Activated naive CD4-positive, alpha-beta T cell treated with anti-CD3 and anti-CD28 coated beads, Interleukin-2, amount 10 ng/mL, durations not matched to agents 7 days and 5 days (primary cell): Measurements from ENCODE around the gene NOS1.
A peak's percentile ranks its signal among the peaks of the same experiment; 100 is the strongest.

Experiments
- CTCF ChIA-PET: fragments of 350-600 bp; sonication (Branson Sonifier 250); formaldehyde crosslinking; loops from one replicate; lab custom pipeline; 2021; ENCODE audit warnings: antibody characterized with exemption; lab: Charles Lee
- DNase-seq: peaks from one replicate; pipeline ENCODE4 v3.0.0-alpha.2; 2020
- H3K27ac Mint-ChIP-seq: one replicate; pipeline ENCODE4 v1.8.0; 2021; ENCODE audit warnings: mild to moderate bottlenecking, moderate library complexity, mixed read lengths
- H3K27me3 Mint-ChIP-seq: one replicate; pipeline ENCODE4 v1.8.0; 2021; ENCODE audit warnings: mild to moderate bottlenecking, mixed read lengths
- H3K36me3 Mint-ChIP-seq: one replicate; pipeline ENCODE4 v1.8.0; 2021; ENCODE audit warnings: mixed read lengths
- H3K4me1 Mint-ChIP-seq: one replicate; pipeline ENCODE4 v1.8.0; 2021; ENCODE audit warnings: mixed read lengths
- H3K4me3 Mint-ChIP-seq: one replicate; pipeline ENCODE4 v1.8.0; 2021; ENCODE audit warnings: mild to moderate bottlenecking, moderate library complexity, mixed read lengths
- H3K9me3 Mint-ChIP-seq: one replicate; pipeline ENCODE4 v1.8.0; 2021; ENCODE audit warnings: mixed read lengths

NOS1 gene

DNA sequence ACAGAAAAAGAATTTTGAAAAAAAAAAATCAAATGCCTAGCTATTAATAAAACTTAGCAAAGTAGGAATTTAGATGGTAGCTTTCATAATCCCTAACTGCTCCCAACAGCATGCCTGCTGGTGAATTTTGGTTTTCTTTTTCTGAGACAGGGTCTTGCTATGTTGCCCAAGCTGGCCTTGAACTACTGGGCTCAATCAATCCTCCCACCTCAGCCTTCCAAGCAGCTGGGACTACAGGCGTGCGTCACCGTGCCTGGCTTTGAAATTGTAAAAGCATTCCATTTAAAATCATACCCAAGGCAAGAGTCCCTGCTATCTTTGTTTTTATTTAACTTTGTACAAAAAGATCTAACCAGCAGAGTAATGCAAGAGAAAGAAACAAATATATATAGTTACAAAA lies 191.9 kb downstream of the NOS1 start:
- H3K27me3 Mint-ChIP-seq = no peaks in the 10 kb centered on the region
- H3K36me3 Mint-ChIP-seq = peaks cover 59% of the 10 kb centered on the region
- no peaks in the 10 kb centered on the region for H3K9me3 Mint-ChIP-seq
- peak overlapping the region; percentile 52 for H3K27ac Mint-ChIP-seq
- no peaks in the 10 kb centered on the region for H3K4me1 Mint-ChIP-seq
- no peak overlapping the region for H3K4me3 Mint-ChIP-seq
- CTCF ChIA-PET = interaction anchor here (1.0 kb wide), 1 partner anchor 144 kb away, joined by 3 read pairs; no protein-coding TSS in a partner anchor
- no peak for DNase-seq

GRCh38 chr12:117168976-117169375 lies 192.4 kb downstream of the NOS1 start:
- Mint-ChIP-seq H3K27ac (no peak overlapping the region), H3K9me3 (no peaks in the 10 kb centered on the region), H3K27me3 (no peaks in the 10 kb centered on the region), H3K36me3 (peaks cover 57% of the 10 kb centered on the region), H3K4me1 (no peaks in the 10 kb centered on the region), H3K4me3 (no peak overlapping the region)
- DNase-seq = no peak
- CTCF ChIA-PET = interaction anchor here (0.9 kb wide), 1 partner anchor 943 kb away, joined by 3 read pairs; no protein-coding TSS in a partner anchor

DNA sequence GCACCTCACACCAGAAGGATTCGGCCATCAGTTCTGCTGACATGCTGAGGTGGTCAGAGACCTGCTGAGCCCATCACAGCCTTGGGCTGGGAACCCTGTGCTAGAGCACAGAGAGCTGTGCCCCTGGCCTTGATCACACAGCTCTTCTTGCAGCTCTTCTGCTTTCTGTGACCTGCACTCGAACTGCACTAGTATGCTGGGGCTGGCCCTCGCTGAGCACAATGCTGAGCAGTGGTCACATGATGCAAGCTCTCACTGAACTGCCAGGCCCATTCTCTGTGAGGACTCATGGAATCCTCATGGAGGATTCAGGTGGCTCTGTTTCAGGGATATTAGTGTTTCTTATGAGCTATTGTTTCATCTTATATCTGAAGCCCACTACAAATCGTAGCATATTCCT lies 193.7 kb downstream of the NOS1 start:
- CTCF ChIA-PET = no interaction called here
- no peaks in the 10 kb centered on the region for H3K4me1 Mint-ChIP-seq
- H3K36me3 Mint-ChIP-seq = peaks cover 53% of the 10 kb centered on the region
- no peak overlapping the region for H3K4me3 Mint-ChIP-seq
- no peaks in the 10 kb centered on the region for H3K27me3 Mint-ChIP-seq
- no peak overlapping the region for H3K27ac Mint-ChIP-seq
- no peaks in the 10 kb centered on the region for H3K9me3 Mint-ChIP-seq
- no peak for DNase-seq

- Mint-ChIP-seq H3K27me3 (no peaks in the 10 kb centered on the region), H3K4me3 (no peak overlapping the region), H3K9me3 (no peaks in the 10 kb centered on the region), H3K36me3 (peaks cover 56% of the 10 kb centered on the region), H3K4me1 (peaks cover 3% of the 10 kb centered on the region), H3K27ac (no peak overlapping the region)
- DNase-seq = no peak
- CTCF ChIA-PET = no interaction called here
Observed at GRCh38 chr12:117166107-117166506, 195.3 kb downstream of the NOS1 start.

DNA sequence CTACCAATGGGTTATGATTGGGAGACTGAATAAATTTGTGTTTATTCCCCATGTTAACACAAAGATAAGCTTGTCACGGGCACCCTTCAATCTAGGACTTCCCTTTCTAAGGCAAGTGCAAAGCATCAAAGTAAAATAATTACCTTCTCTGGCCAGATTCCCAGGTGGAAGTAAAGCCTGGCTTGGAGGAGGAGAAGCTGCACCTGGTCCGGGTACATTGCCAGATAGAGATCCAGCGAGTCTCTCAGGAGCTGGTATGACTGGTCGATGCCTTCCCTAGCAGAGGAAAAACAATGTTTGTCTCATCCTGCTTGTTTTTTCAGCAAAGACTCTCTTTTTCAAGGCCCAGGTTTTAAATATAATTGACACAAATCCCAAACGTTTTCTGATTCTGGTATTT lies 196.1 kb downstream of the NOS1 start:
- no peak overlapping the region for H3K27ac Mint-ChIP-seq

DNA sequence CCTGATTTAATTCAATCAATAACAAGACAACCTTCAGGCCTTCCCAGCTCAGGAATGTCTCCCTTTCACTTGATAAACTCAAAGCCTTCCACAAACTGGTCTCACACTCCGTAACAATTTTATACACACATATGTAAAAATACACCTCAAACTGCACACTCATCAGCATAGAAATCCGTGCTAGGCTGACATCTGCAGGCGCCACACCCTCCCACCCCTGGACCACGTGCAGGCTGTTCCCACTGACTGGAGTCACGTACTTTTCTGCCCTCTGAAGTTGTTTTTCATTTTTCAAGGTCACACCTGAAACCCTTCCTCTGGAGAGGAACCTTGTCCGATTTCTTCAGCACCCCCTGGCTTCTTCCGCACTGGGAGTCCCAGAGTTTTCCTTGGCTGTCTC lies 198.8 kb downstream of the NOS1 start:
- Mint-ChIP-seq H3K9me3 (no peaks in the 10 kb centered on the region), H3K27me3 (no peaks in the 10 kb centered on the region), H3K4me1 (peaks cover 3% of the 10 kb centered on the region), H3K4me3 (no peak overlapping the region), H3K27ac (no peak overlapping the region), H3K36me3 (peaks cover 53% of the 10 kb centered on the region)
- CTCF ChIA-PET = no interaction called here
- no peak for DNase-seq

More for the DNA sequence above, 196.1 kb downstream of the NOS1 start:
- CTCF ChIA-PET = no interaction called here
- Mint-ChIP-seq H3K9me3 (no peaks in the 10 kb centered on the region), H3K4me1 (peaks cover 3% of the 10 kb centered on the region), H3K36me3 (peaks cover 54% of the 10 kb centered on the region), H3K27me3 (no peaks in the 10 kb centered on the region), H3K4me3 (no peak overlapping the region)
- DNase-seq = no peak

GRCh38 chr12:117162167-117162539 lies 199.3 kb downstream of the NOS1 start:
- peaks cover 56% of the 10 kb centered on the region for H3K36me3 Mint-ChIP-seq

DNA sequence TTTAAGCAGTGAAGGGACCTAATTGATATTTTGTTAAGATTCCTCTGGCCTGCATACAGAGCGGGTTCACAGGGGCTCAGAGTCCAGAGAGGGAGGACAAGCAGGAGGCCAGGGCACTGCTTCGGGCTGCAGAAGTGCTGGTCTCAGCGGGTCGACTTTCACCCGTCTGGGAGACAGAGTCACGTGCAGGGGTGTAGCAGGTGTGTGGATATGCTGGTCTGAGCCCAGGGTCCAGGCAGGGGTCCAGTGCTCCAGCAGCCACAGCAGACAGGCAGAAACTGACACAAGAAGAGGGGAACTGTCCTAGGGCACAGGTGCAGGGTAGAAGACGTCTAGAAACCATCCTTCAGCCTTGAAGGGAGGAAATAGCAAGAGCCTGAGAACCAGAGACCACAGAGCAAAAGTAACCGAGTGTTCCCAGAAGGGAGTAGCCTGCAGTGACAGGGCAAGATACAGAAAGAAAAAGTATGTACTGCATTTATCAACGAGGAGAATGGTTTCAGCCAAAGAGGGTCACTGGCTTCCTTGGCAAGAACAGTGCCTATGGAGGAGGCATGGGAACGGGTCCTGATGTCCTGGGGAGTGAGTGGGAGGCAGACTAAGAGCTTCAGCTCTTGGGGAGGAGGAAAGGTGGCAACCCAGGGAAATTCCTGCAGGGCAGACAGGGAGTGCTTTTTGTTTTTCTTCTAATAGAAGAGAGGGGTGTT lies 199.8 kb downstream of the NOS1 start:
- DNase-seq = no peak
- Mint-ChIP-seq H3K36me3 (peaks cover 52% of the 10 kb centered on the region), H3K27me3 (no peaks in the 10 kb centered on the region), H3K4me3 (no peak overlapping the region), H3K27ac (no peak overlapping the region), H3K4me1 (peaks cover 3% of the 10 kb centered on the region), H3K9me3 (no peaks in the 10 kb centered on the region)
- CTCF ChIA-PET = no interaction called here

More at GRCh38 chr12:117162167-117162539, 199.3 kb downstream of the NOS1 start:
- no peak overlapping the region for H3K4me3 Mint-ChIP-seq
- H3K9me3 Mint-ChIP-seq = no peaks in the 10 kb centered on the region
- no peak overlapping the region for H3K27ac Mint-ChIP-seq
- no peaks in the 10 kb centered on the region for H3K27me3 Mint-ChIP-seq
- CTCF ChIA-PET = no interaction called here
- H3K4me1 Mint-ChIP-seq = peaks cover 3% of the 10 kb centered on the region
- DNase-seq = no peak

DNA sequence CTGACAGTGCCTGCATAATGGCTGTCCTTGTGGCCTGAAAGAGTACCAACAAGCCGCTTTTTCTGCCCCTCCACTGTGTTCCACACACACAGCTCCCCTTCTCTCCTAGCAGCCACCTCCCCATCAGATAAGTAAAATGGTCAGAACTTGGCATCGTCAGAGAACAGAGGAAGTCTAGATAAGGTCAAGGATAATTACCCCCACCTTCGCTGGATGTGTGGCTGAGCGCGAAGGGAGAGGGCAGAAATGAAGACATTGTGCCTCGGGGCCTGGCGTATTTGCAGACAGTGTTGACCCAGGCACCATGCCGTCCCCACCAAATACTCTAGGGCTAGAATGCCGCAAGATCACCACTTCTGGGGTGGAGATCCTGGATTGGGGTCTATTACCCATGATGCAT lies 201.8 kb downstream of the NOS1 start:
- Mint-ChIP-seq H3K9me3 (no peaks in the 10 kb centered on the region), H3K36me3 (peaks cover 49% of the 10 kb centered on the region), H3K4me3 (no peak overlapping the region), H3K27me3 (no peaks in the 10 kb centered on the region), H3K4me1 (peaks cover 3% of the 10 kb centered on the region), H3K27ac (no peak overlapping the region)
- no peak for DNase-seq
- CTCF ChIA-PET = interaction anchor here (0.6 kb wide), 1 partner anchor 23 kb away, joined by 3 read pairs; no protein-coding TSS in a partner anchor

- no peaks in the 10 kb centered on the region for H3K9me3 Mint-ChIP-seq
- H3K36me3 Mint-ChIP-seq = peaks cover 47% of the 10 kb centered on the region
- H3K4me1 Mint-ChIP-seq = peaks cover 3% of the 10 kb centered on the region
- H3K27me3 Mint-ChIP-seq = no peaks in the 10 kb centered on the region
- H3K4me3 Mint-ChIP-seq = no peak overlapping the region
- DNase-seq = no peak
- CTCF ChIA-PET = interaction anchor here (0.6 kb wide), 1 partner anchor 23 kb away, joined by 3 read pairs; no protein-coding TSS in a partner anchor
- no peak overlapping the region for H3K27ac Mint-ChIP-seq
Observed at GRCh38 chr12:117158911-117159553, 202.4 kb downstream of the NOS1 start.
